DND-41 (cell line): ENCODE measurements around the gene CCDC120.

ENCODE experiments used
- CTCF ChIP-seq: IDR thresholded peaks from 2 replicates; pipeline ENCODE4 v1.5.1; 2012; ENCODE audit warnings: borderline replicate concordance, low read length, moderate library complexity, mild to moderate bottlenecking; ENCODE audit not compliant: poor library complexity, severe bottlenecking; ENCODE audit errors: extremely low read depth
- EZH2 ChIP-seq: IDR thresholded peaks from 3 replicates; pipeline ENCODE4 v1.6.1; 2012; ENCODE audit warnings: borderline replicate concordance, low read depth, mild to moderate bottlenecking, moderate library complexity, low read length, inconsistent platforms; ENCODE audit not compliant: severe bottlenecking

- TF ChIP-seq CTCF (no peak), EZH2 (no peak)
Observed at GRCh38 chrX:49061490-49061889, 2.7 kb downstream of the CCDC120 start.
